ENCODE results near the gene MAP3K2. TPM values are rescaled to one million over a fixed set of nuclear protein-coding genes. Genes with fewer than 3 reads are reported as not detected.

Gene MAP3K2
- total and polyA plus RNA-seq, 2 of the 8 experiments (the other 6 are each of a cell fraction or from before 2014, with no cell fraction given) = 2.0 to 23.2 TPM

GRCh38 chr2:127386764-127387654 is 766 bp downstream of the MAP3K2 start (continued):
- 0 out of 3 replicates have a peak, but pooled peaks of 1 of the 2 experiments have one; percentile 4 for TF ChIP-seq EP300 (IDR thresholded peaks at IDR 0.05; ENCODE audit: borderline replicate concordance in 1 of 2, low read depth in 2 of 2, low read length in 2 of 2)
- peak; percentile 45 for TF ChIP-seq NANOG (IDR thresholded peaks at IDR 0.05; ENCODE audit: insufficient read depth, low read depth, low read length, poor library complexity, severe bottlenecking)
- no peak for TF ChIP-seq RBBP5 (IDR thresholded peaks at IDR 0.05; ENCODE audit: borderline replicate concordance, low read depth, low read length)
- peak; percentile 60 for TF ChIP-seq MAX (IDR thresholded peaks at IDR 0.05)
- TF ChIP-seq RAD21 (IDR thresholded peaks at IDR 0.05 in 1 of 2, conservative IDR thresholded peaks at IDR 0.05 in 1 of 2; ENCODE audit: low read depth in 2 of 2, low read length in 2 of 2) = peak in 1 of 2 experiments; percentile 4; a peak in 1 of 4 replicates
- TF ChIP-seq TAF7 (optimal IDR thresholded peaks at IDR 0.05; ENCODE audit: borderline replicate concordance, low read depth, low read length) = no peak
- TF ChIP-seq CHD2 (IDR thresholded peaks at IDR 0.05; ENCODE audit: low read length) = no peak
- TF ChIP-seq ATF3 (IDR thresholded peaks at IDR 0.05; ENCODE audit: insufficient read depth, low read depth, low read length) = no peak
- TF ChIP-seq POLR2AphosphoS5 (IDR thresholded peaks at IDR 0.05; ENCODE audit: low read depth, low read length) = no peak
- TF ChIP-seq GTF2F1 (IDR thresholded peaks at IDR 0.05; ENCODE audit: borderline replicate concordance, low read depth, low read length) = no peak
- no peak for TF ChIP-seq SP1 (IDR thresholded peaks at IDR 0.05; ENCODE audit: low read depth, low read length)
- no peak for TF ChIP-seq TAF1 (IDR thresholded peaks at IDR 0.05; ENCODE audit: low read depth, low read length)
- no peak for TF ChIP-seq CBX5 (IDR thresholded peaks at IDR 0.05; ENCODE audit: low read depth, low read length)
- TF ChIP-seq POU5F1 (IDR thresholded peaks at IDR 0.05; ENCODE audit: low read depth, low read length) = no peak
- TF ChIP-seq SAP30 (IDR thresholded peaks at IDR 0.05; ENCODE audit: insufficient read depth, insufficient replicate concordance, low read length) = peak; percentile 42
